ENCODE measurements around the gene FAM200C. TPM values are rescaled to one million over a fixed set of nuclear protein-coding genes. Genes with fewer than 3 reads are reported as not detected.

Gene FAM200C
- total RNA-seq, 1 experiment from 2014 or later: 4.2 TPM

- intact Hi-C loops (cut with micrococcal nuclease): no loop called here
- ChIA-PET RAD21 (ENCODE audit: low non-redundant PET in 1 of 2, low total read pairs in 2 of 2, uncharacterized antibody in 2 of 2, unreplicated experiment in 2 of 2) (no interaction called here), CTCF (interaction anchor here (1.0 kb wide), 1 partner anchor 357 kb away, joined by 3 read pairs; no protein-coding TSS in a partner anchor), POLR2A (no interaction called here)
- Histone ChIP-seq H3K79me2 (ENCODE audit: insufficient read depth, low read length) (no peaks in the 10 kb centered on the region), H3K9ac (ENCODE audit: low read length) (no peak overlapping the region), H3K4me3 (replicated peaks in 1 of 2; ENCODE audit: low read depth in 1 of 2, low read length in 2 of 2) (no peak overlapping the region), H3K4me2 (ENCODE audit: low read length) (no peak overlapping the region), H3K36me3 (ENCODE audit: control insufficient read depth in 1 of 2, insufficient read depth in 2 of 2, low read length in 2 of 2) (no peaks in the 10 kb centered on the region), H2AFZ (ENCODE audit: low read depth, low read length, poor library complexity, severe bottlenecking) (no peak overlapping the region), H4K20me1 (ENCODE audit: insufficient read depth) (no peaks in the 10 kb centered on the region), H3K4me1 (ENCODE audit: control insufficient read depth in 1 of 2, insufficient read depth in 2 of 2, low read length in 2 of 2) (no peaks in the 10 kb centered on the region), H3K9me2 (ENCODE audit: insufficient read depth) (no peaks in the 10 kb centered on the region), H3K27me3 (ENCODE audit: insufficient read depth, low read length) (peaks cover 27% of the 10 kb centered on the region), H3K9me3 (ENCODE audit: control insufficient read depth in 1 of 2, insufficient read depth in 1 of 2, low read depth in 1 of 2, low read length in 2 of 2) (no peaks in the 10 kb centered on the region), H3K27ac (ENCODE audit: low read depth, low read length) (no peak overlapping the region)
- no peak for TF ChIP-seq YY1 (IDR thresholded peaks at IDR 0.05; ENCODE audit: extremely low read depth, insufficient replicate concordance, low read depth, low read length)
- no peak for TF ChIP-seq SP1 (IDR thresholded peaks at IDR 0.05; ENCODE audit: low read depth)
- no peak for TF ChIP-seq JUND (IDR thresholded peaks at IDR 0.05)
- no peak for TF ChIP-seq CBX3 (IDR thresholded peaks at IDR 0.05; ENCODE audit: low read depth)
- no peak for TF ChIP-seq RAD21 (IDR thresholded peaks at IDR 0.05; ENCODE audit: low read depth)
- TF ChIP-seq ZNF274 (IDR thresholded peaks at IDR 0.05; ENCODE audit: low read depth, low read length): no peak
- no peak for TF ChIP-seq REST (IDR thresholded peaks at IDR 0.05; ENCODE audit: low read depth)
- TF ChIP-seq POLR2A (IDR thresholded peaks at IDR 0.05; ENCODE audit: borderline replicate concordance, extremely low read depth, insufficient read depth, insufficient read length): no peak
- no peak for TF ChIP-seq EZH2phosphoT487 (IDR thresholded peaks at IDR 0.05; ENCODE audit: borderline replicate concordance)
- TF ChIP-seq, protein P1, sequence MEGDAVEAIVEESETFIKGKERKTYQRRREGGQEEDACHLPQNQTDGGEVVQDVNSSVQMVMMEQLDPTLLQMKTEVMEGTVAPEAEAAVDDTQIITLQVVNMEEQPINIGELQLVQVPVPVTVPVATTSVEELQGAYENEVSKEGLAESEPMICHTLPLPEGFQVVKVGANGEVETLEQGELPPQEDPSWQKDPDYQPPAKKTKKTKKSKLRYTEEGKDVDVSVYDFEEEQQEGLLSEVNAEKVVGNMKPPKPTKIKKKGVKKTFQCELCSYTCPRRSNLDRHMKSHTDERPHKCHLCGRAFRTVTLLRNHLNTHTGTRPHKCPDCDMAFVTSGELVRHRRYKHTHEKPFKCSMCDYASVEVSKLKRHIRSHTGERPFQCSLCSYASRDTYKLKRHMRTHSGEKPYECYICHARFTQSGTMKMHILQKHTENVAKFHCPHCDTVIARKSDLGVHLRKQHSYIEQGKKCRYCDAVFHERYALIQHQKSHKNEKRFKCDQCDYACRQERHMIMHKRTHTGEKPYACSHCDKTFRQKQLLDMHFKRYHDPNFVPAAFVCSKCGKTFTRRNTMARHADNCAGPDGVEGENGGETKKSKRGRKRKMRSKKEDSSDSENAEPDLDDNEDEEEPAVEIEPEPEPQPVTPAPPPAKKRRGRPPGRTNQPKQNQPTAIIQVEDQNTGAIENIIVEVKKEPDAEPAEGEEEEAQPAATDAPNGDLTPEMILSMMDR (IDR thresholded peaks at IDR 0.05 in 2 of 3, conservative IDR thresholded peaks at IDR 0.05 in 1 of 3; ENCODE audit: borderline replicate concordance in 1 of 3, insufficient read depth in 1 of 3, low read depth in 2 of 3, low read length in 2 of 3): no peak
- no peak for TF ChIP-seq ELF1 (IDR thresholded peaks at IDR 0.05; ENCODE audit: borderline replicate concordance, low read depth)
- TF ChIP-seq TCF7L2 (IDR thresholded peaks at IDR 0.05; ENCODE audit: borderline replicate concordance, extremely low read depth, insufficient read depth, insufficient read length): no peak
- TF ChIP-seq SRF (IDR thresholded peaks at IDR 0.05; ENCODE audit: low read depth): no peak
- no peak for TF ChIP-seq SIN3A (IDR thresholded peaks at IDR 0.05; ENCODE audit: low read depth)
- no peak for TF ChIP-seq FOSL1 (IDR thresholded peaks at IDR 0.05; ENCODE audit: low read depth)
- TF ChIP-seq EGR1 (IDR thresholded peaks at IDR 0.05; ENCODE audit: low read depth): no peak
- DNase-seq (ENCODE audit: low read depth, low spot score) (no peak), ATAC-seq (no peak)
- BruUV-seq (replicated peaks): no TSS peak
Measured at GRCh38 chr5:160379511-160379910, 20.3 kb downstream of the FAM200C start.
